Uterus (tissue), 2 donors: Measurements from ENCODE around the gene SRGN.

Source experiments
- POLR2A ChIP-seq, 2 donors: fragments of 450-650 bp; IDR thresholded peaks; one replicate each; pipeline ENCODE4 v1.6.1; 2016; ENCODE audit warnings: antibody characterized with exemption in 2 of 2, mild to moderate bottlenecking in 1 of 2, moderate library complexity in 1 of 2
- TF ChIP-seq, protein P1 (sequence below), 4 experiments: fragments of 200-600 bp in 2 of 4; fragments of 450-650 bp in 2 of 4; sonication (generic) in 2 of 4; IDR thresholded peaks; one replicate each; pipeline ENCODE4 v1.5.1; 2016 to 2019; ENCODE audit warnings: antibody characterized with exemption in 4 of 4, mild to moderate bottlenecking in 2 of 4, moderate library complexity in 1 of 4

- TF ChIP-seq, protein P1, sequence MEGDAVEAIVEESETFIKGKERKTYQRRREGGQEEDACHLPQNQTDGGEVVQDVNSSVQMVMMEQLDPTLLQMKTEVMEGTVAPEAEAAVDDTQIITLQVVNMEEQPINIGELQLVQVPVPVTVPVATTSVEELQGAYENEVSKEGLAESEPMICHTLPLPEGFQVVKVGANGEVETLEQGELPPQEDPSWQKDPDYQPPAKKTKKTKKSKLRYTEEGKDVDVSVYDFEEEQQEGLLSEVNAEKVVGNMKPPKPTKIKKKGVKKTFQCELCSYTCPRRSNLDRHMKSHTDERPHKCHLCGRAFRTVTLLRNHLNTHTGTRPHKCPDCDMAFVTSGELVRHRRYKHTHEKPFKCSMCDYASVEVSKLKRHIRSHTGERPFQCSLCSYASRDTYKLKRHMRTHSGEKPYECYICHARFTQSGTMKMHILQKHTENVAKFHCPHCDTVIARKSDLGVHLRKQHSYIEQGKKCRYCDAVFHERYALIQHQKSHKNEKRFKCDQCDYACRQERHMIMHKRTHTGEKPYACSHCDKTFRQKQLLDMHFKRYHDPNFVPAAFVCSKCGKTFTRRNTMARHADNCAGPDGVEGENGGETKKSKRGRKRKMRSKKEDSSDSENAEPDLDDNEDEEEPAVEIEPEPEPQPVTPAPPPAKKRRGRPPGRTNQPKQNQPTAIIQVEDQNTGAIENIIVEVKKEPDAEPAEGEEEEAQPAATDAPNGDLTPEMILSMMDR (IDR thresholded peaks at IDR 0.05), result no peak
- no peak for TF ChIP-seq POLR2A (IDR thresholded peaks at IDR 0.05)
Observed at GRCh38 chr10:69070951-69071350, 17.0 kb upstream of the SRGN start.
